ENCODE data around the gene STK17A.

DNA sequence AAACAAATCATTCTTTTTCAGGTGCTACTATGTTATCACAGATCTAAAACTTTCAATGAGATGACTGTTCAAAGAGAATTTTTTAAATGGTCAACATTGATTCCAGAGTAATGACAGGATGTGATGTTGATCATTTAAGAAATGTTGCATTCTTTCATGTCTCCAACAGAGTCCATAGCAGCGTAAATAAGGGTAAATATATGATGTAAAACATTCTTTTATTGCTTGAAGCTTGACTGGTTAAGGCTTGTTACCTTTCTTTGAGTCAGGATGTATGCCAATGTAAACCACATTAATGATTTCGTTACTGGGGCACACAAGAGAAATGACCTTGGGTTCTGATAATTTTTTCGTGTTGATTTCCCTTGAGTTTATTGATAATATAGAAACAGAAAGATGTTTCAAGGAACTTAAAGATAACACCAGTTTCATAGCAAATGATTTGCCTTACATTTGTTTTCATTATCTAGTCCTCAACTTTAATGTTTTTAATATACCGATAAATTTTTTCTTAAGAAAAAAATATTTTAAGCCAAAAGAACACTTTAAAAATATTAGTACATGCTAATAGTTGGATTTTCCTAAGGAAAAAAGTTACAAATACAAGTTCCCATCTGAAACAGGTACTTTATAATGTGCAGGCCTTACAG lies 3.5 kb downstream of the STK17A start:
- TF ChIP-seq, protein P1, sequence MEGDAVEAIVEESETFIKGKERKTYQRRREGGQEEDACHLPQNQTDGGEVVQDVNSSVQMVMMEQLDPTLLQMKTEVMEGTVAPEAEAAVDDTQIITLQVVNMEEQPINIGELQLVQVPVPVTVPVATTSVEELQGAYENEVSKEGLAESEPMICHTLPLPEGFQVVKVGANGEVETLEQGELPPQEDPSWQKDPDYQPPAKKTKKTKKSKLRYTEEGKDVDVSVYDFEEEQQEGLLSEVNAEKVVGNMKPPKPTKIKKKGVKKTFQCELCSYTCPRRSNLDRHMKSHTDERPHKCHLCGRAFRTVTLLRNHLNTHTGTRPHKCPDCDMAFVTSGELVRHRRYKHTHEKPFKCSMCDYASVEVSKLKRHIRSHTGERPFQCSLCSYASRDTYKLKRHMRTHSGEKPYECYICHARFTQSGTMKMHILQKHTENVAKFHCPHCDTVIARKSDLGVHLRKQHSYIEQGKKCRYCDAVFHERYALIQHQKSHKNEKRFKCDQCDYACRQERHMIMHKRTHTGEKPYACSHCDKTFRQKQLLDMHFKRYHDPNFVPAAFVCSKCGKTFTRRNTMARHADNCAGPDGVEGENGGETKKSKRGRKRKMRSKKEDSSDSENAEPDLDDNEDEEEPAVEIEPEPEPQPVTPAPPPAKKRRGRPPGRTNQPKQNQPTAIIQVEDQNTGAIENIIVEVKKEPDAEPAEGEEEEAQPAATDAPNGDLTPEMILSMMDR (conservative IDR thresholded peaks at IDR 0.05 in 1 of 2, IDR thresholded peaks at IDR 0.05 in 1 of 2; ENCODE audit: low read depth in 1 of 2, low read length in 2 of 2), result no peak
- no peak for TF ChIP-seq EZH2 (IDR thresholded peaks at IDR 0.05; ENCODE audit: low read length, missing control alignments)
